Endothelial cell of umbilical vein (primary cell): ENCODE results near the gene OTUD6A. TPM values are rescaled to one million over a fixed set of nuclear protein-coding genes. Genes with fewer than 3 reads are reported as not detected.

ENCODE experiments used
- BruUV-seq: library from RNA; stranded (reverse); fragments of 400-500 nt; replicated peaks from 2 replicates; lab custom pipeline; 2021; lab: Mats Ljungman, UMichigan
- CTCF ChIA-PET: fragments of 300-600, 350-600 bp; sonication (Branson Sonifier 250); formaldehyde crosslinking; loops from one replicate; lab custom pipeline; 2021; ENCODE audit warnings: antibody characterized with exemption, inconsistent platforms; lab: Charles Lee
- POLR2A ChIA-PET: fragments of 300-600, 350-600 bp; sonication (Branson Sonifier 250); formaldehyde crosslinking; loops from one replicate; lab custom pipeline; 2021; ENCODE audit warnings: antibody characterized with exemption, inconsistent platforms; lab: Charles Lee
- DNase-seq: peaks from one replicate; pipeline ENCODE4 v3.0.0-alpha.2; 2011; ENCODE audit warnings: low read depth, low spot score
- FAIRE-seq: peaks from 2 replicates; lab custom pipeline; 2011; peaks lifted over from hg19 to GRCh38; lab: Jason Lieb, UNC
- H2AFZ ChIP-seq: 2 replicates; pipeline ENCODE4 v1.6.0; 2012; ENCODE audit warnings: low read depth, low read length, control low read depth, inconsistent platforms
- H3K27ac ChIP-seq: 2 replicates; pipeline ENCODE4 v1.5.1; 2011; ENCODE audit warnings: low read depth, mild to moderate bottlenecking, control low read depth, low read length, moderate library complexity; ENCODE audit not compliant: insufficient read depth
- H3K27me3 ChIP-seq, 2 experiments: 2 replicates each; pipeline versions ENCODE4 v1.6.0 to v1.6.1; 2011; ENCODE audit warnings: low read length in 2 of 2, mixed read lengths in 1 of 2; ENCODE audit not compliant: control insufficient read depth in 2 of 2, insufficient read depth in 2 of 2
- H3K36me3 ChIP-seq, 2 experiments: 2 replicates in 1 of 2; 3 replicates in 1 of 2; pipeline ENCODE4 v1.5.1; 2011; ENCODE audit warnings: low read length in 2 of 2, mild to moderate bottlenecking in 1 of 2, moderate library complexity in 1 of 2; ENCODE audit not compliant: control insufficient read depth in 2 of 2, insufficient read depth in 2 of 2; ENCODE audit errors: extremely low read depth in 1 of 2
- H3K4me1 ChIP-seq: 3 replicates; pipeline ENCODE4 v1.5.1; 2011; ENCODE audit warnings: mild to moderate bottlenecking, low read length; ENCODE audit not compliant: control insufficient read depth, insufficient read depth; ENCODE audit errors: extremely low read depth
- H3K4me2 ChIP-seq: 2 replicates; pipeline ENCODE4 v1.6.1; 2011; ENCODE audit warnings: low read length, control low read depth, mixed read lengths; ENCODE audit not compliant: insufficient read depth
- H3K4me3 ChIP-seq, 3 experiments: fragments of 200-600 bp in 1 of 3; sonication (generic), shearing (Covaris generic) in 1 of 3; replicated peaks in 1 of 3; 2 replicates each; pipeline ENCODE4 v1.5.1; 2011 to 2016; ENCODE audit warnings: control low read depth in 3 of 3, low read length in 3 of 3, mild to moderate bottlenecking in 2 of 3, inconsistent platforms in 1 of 3, low read depth in 1 of 3, moderate library complexity in 1 of 3; ENCODE audit not compliant: insufficient read depth in 1 of 3
- H3K79me2 ChIP-seq: 2 replicates; pipeline ENCODE4 v1.6.0; 2012; ENCODE audit warnings: low read length, inconsistent platforms; ENCODE audit not compliant: control insufficient read depth, insufficient read depth
- H3K9ac ChIP-seq: replicated peaks from 2 replicates; pipeline ENCODE3; 2011; ENCODE audit warnings: low read length, control low read depth; ENCODE audit not compliant: insufficient read depth; ENCODE audit errors: extremely low read depth
- H3K9me1 ChIP-seq: replicated peaks from 3 replicates; pipeline ENCODE4 v1.6.0; 2011; ENCODE audit warnings: mild to moderate bottlenecking, low read length; ENCODE audit not compliant: control insufficient read depth, insufficient read depth; ENCODE audit errors: extremely low read depth
- H3K9me3 ChIP-seq: replicated peaks from 2 replicates; pipeline ENCODE4 v1.5.1; 2012; ENCODE audit warnings: low read length, inconsistent platforms; ENCODE audit not compliant: control insufficient read depth, insufficient read depth
- H4K20me1 ChIP-seq: replicated peaks from 2 replicates; pipeline ENCODE3; 2011; ENCODE audit warnings: mild to moderate bottlenecking, low read length; ENCODE audit not compliant: control insufficient read depth, insufficient read depth; ENCODE audit errors: extremely low read depth
- EZH2 ChIP-seq: IDR thresholded peaks from 2 replicates; pipeline ENCODE4 v1.6.1; 2012; ENCODE audit warnings: borderline replicate concordance, low read depth, mild to moderate bottlenecking, moderate library complexity, low read length, inconsistent platforms; ENCODE audit not compliant: severe bottlenecking
- FOS ChIP-seq: IDR thresholded peaks from 2 replicates; pipeline ENCODE4 v1.6.1; 2011; ENCODE audit warnings: mild to moderate bottlenecking, low read length, moderate library complexity, borderline replicate concordance; ENCODE audit not compliant: insufficient read depth
- GATA2 ChIP-seq: IDR thresholded peaks from 2 replicates; pipeline ENCODE4 v1.7.0; 2011; ENCODE audit warnings: low read depth, mild to moderate bottlenecking, moderate library complexity, mixed read lengths, low read length; ENCODE audit not compliant: insufficient read length, insufficient read depth
- JUN ChIP-seq: IDR thresholded peaks from 2 replicates; pipeline ENCODE4 v1.6.1; 2011; ENCODE audit warnings: borderline replicate concordance, low read depth; ENCODE audit not compliant: insufficient read length, insufficient read depth
- MYC ChIP-seq: IDR thresholded peaks from one replicate; pipeline ENCODE4 v1.6.1; 2011; ENCODE audit warnings: mild to moderate bottlenecking, low read depth, low read length
- POLR2A ChIP-seq: IDR thresholded peaks from 2 replicates; pipeline ENCODE4 v1.6.1; 2012; ENCODE audit warnings: low read depth, mild to moderate bottlenecking, control low read depth, low read length
- POLR2AphosphoS5 ChIP-seq: IDR thresholded peaks from 2 replicates; pipeline ENCODE4 v1.6.1; 2012; ENCODE audit warnings: low read depth, mild to moderate bottlenecking, control low read depth, low read length, moderate library complexity; ENCODE audit not compliant: insufficient read depth
- dilution Hi-C: fragments of 300-500 bp; cut with MboI; formaldehyde crosslinking; loops from one replicate; pipeline ENCODE4 v1.15.0; 2019; ENCODE audit warnings: low sequenced_read_pairs; ENCODE audit not compliant: extremely low pct_ligation_motif_present
- intact Hi-C: fragments of 100-400 bp; cut with micrococcal nuclease; formaldehyde crosslinking; loops from one replicate; pipeline ENCODE4 v1.10.0; 2022
- polyA plus RNA-seq, 4 experiments: library from polyadenylated mRNA; depleted of rRNA in 3 of 4; stranded (reverse) in 3 of 4; unstranded in 1 of 4; fragments of >200 nt; gene quantifications; 2 replicates each; pipeline versions ENCODE4 v1.2.1 to v1.2.3, GENCODE V29; 2011 to 2012; ENCODE audit warnings: missing spikeins in 1 of 4
- total RNA-seq: library from RNA; stranded (reverse); gene quantifications from 2 replicates; pipeline ENCODE4 v1.2.3, GENCODE V29; 2021
- TF ChIP-seq, protein P1 (sequence below), 2 donors: IDR thresholded peaks; 1 replicate in 1 of 2; 2 replicates in 1 of 2; pipeline ENCODE4 v1.5.1; 2011; ENCODE audit warnings: low read length in 2 of 2, mild to moderate bottlenecking in 2 of 2, moderate library complexity in 2 of 2, control low read depth in 1 of 2, inconsistent platforms in 1 of 2, low read depth in 1 of 2; ENCODE audit not compliant: insufficient read depth in 1 of 2; ENCODE audit errors: extremely low read depth in 1 of 2
- TF ChIP-seq, protein P2 (sequence below): IDR thresholded peaks from 2 replicates; pipeline ENCODE4 v1.6.1; 2011; ENCODE audit not compliant: insufficient read depth, insufficient read length

OTUD6A gene
- total and polyA plus RNA-seq, 2 donors (not counting 3 experiments of a cell fraction or from before 2014, with no cell fraction given) = not detected

DNA sequence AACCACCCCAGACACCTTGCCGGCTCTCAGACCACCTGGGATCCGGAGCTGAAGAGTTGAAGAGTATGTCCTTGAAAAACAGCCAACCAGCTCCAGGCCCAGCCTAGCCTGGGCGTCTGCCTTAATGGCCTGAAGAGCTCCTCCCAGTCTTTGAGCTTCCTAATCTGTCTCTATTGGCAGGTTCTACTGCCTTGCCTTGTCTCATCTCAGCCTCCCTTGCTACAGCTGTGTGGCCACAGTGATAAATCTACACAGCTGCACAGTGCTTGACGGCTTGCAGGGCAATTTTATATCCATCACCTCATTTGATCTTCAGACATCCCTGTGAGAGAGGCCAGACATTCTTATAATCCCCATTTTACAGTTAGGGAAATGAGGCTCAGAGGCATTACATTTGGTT lies 32.4 kb upstream of the OTUD6A start:
- Histone ChIP-seq H3K4me3 (no peak overlapping the region), H3K79me2 (no peaks in the 10 kb centered on the region), H3K9me3 (no peaks in the 10 kb centered on the region), H3K4me2 (no peak overlapping the region), H4K20me1 (no peaks in the 10 kb centered on the region), H3K9me1 (no peaks in the 10 kb centered on the region), H3K27ac (no peak overlapping the region), H3K27me3 (no peaks in the 10 kb centered on the region), H3K4me1 (peaks cover 39% of the 10 kb centered on the region), H3K9ac (no peak overlapping the region), H2AFZ (peak overlapping the region; percentile 59), H3K36me3 (no peaks in the 10 kb centered on the region)
- intact Hi-C loops = loop anchor here (1.0 to 5.0 kb wide), 3 partner anchors 412 to 608 kb away; no protein-coding TSS in a partner anchor
- CTCF ChIA-PET = interaction anchor here (0.6 to 3.8 kb wide), 19 partner anchors 9 to 605 kb away, joined by 3 to 69 read pairs (median 4); partner anchors contain the start of genes EDA and NALF2
- DNase-seq (no peak), FAIRE-seq (no peak)
- TF ChIP-seq, protein P1, sequence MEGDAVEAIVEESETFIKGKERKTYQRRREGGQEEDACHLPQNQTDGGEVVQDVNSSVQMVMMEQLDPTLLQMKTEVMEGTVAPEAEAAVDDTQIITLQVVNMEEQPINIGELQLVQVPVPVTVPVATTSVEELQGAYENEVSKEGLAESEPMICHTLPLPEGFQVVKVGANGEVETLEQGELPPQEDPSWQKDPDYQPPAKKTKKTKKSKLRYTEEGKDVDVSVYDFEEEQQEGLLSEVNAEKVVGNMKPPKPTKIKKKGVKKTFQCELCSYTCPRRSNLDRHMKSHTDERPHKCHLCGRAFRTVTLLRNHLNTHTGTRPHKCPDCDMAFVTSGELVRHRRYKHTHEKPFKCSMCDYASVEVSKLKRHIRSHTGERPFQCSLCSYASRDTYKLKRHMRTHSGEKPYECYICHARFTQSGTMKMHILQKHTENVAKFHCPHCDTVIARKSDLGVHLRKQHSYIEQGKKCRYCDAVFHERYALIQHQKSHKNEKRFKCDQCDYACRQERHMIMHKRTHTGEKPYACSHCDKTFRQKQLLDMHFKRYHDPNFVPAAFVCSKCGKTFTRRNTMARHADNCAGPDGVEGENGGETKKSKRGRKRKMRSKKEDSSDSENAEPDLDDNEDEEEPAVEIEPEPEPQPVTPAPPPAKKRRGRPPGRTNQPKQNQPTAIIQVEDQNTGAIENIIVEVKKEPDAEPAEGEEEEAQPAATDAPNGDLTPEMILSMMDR (IDR thresholded peaks at IDR 0.05; ENCODE audit: extremely low read depth in 1 of 2, insufficient read depth in 1 of 2, low read depth in 1 of 2, low read length in 2 of 2) = no peak
- TF ChIP-seq FOS (no peak), EZH2 (no peak), JUN (no peak), GATA2 (no peak), POLR2AphosphoS5 (no peak), MYC (no peak), POLR2A (no peak)
- TF ChIP-seq, protein P2, sequence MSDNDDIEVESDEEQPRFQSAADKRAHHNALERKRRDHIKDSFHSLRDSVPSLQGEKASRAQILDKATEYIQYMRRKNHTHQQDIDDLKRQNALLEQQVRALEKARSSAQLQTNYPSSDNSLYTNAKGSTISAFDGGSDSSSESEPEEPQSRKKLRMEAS = no peak
- dilution Hi-C loops = no loop called here
- no TSS peak for BruUV-seq
- POLR2A ChIA-PET = no interaction called here
